OCI-LY7 (cell line): ENCODE measurements around the gene COL25A1. TPM values are rescaled to one million over a fixed set of nuclear protein-coding genes. Genes with fewer than 3 reads are reported as not detected.

Experiments
- BruUV-seq: library from RNA; stranded (reverse); fragments of 400-500 nt; replicated peaks from 2 replicates; lab custom pipeline; 2021; lab: Mats Ljungman, UMichigan
- CTCF ChIA-PET: fragments of 300-600 bp; sonication (Branson Sonifier 250); formaldehyde crosslinking; loops from one replicate; lab custom pipeline; 2022; ENCODE audit warnings: antibody characterized with exemption; ENCODE audit not compliant: unreplicated experiment; lab: Charles Lee
- POLR2A ChIA-PET: fragments of 300-600 bp; sonication (Branson Sonifier 250); formaldehyde crosslinking; loops from one replicate; lab custom pipeline; 2022; ENCODE audit warnings: antibody characterized with exemption; lab: Charles Lee
- DNase-seq: peaks from one replicate; pipeline ENCODE4 v3.0.0-alpha.2; 2015; ENCODE audit warnings: low spot score
- H2AFZ ChIP-seq: fragments of 200-600 bp; sonication (generic), shearing (Covaris generic); 2 replicates; pipeline ENCODE4 v1.6.1; 2014; ENCODE audit warnings: mild to moderate bottlenecking, antibody characterized with exemption, low read length, moderate library complexity
- H3K27ac ChIP-seq: fragments of 200-600 bp; sonication (generic); 2 replicates; pipeline ENCODE4 v1.5.1; 2014; ENCODE audit warnings: mixed run types, low read depth, mild to moderate bottlenecking, moderate library complexity, low read length, inconsistent platforms; ENCODE audit not compliant: poor library complexity, severe bottlenecking
- H3K36me3 ChIP-seq: fragments of 200-600 bp; sonication (generic); 2 replicates; pipeline ENCODE4 v1.6.1; 2014; ENCODE audit warnings: mild to moderate bottlenecking, antibody characterized with exemption, low read length, moderate library complexity, mixed read lengths; ENCODE audit not compliant: insufficient read depth
- H3K4me1 ChIP-seq: fragments of 200-600 bp; sonication (generic); 2 replicates; pipeline ENCODE4 v1.5.1; 2014; ENCODE audit warnings: mild to moderate bottlenecking, low read length; ENCODE audit not compliant: insufficient read depth, poor library complexity, severe bottlenecking
- H3K4me2 ChIP-seq: fragments of 200-600 bp; sonication (generic); 2 replicates; pipeline ENCODE4 v1.6.1; 2014; ENCODE audit warnings: mild to moderate bottlenecking, low read length
- H3K4me3 ChIP-seq: fragments of 200-600 bp; sonication (generic); 2 replicates; pipeline ENCODE4 v1.5.1; 2014; ENCODE audit warnings: mild to moderate bottlenecking, low read depth, low read length; ENCODE audit not compliant: poor library complexity, severe bottlenecking
- H3K79me2 ChIP-seq: fragments of 200-600 bp; sonication (generic); 2 replicates; pipeline ENCODE4 v1.6.1; 2016; ENCODE audit warnings: low read depth, mild to moderate bottlenecking, low read length, moderate library complexity, mixed read lengths; ENCODE audit not compliant: insufficient read depth
- H3K9me2 ChIP-seq: fragments of 200-600 bp; sonication (generic); 2 replicates; pipeline ENCODE4 v1.6.1; 2016; ENCODE audit warnings: mild to moderate bottlenecking, low read length, mixed read lengths; ENCODE audit not compliant: insufficient read depth
- H3K9me3 ChIP-seq: fragments of 200-600 bp; sonication (generic); 2 replicates; pipeline ENCODE4 v1.6.1; 2014; ENCODE audit warnings: mild to moderate bottlenecking, mixed run types, low read length, mixed read lengths
- H4K20me1 ChIP-seq: fragments of 200-600 bp; sonication (generic); 2 replicates; pipeline ENCODE4 v1.6.1; 2014; ENCODE audit warnings: mild to moderate bottlenecking, antibody characterized with exemption, low read length, moderate library complexity, mixed read lengths; ENCODE audit not compliant: insufficient read depth
- CTCF ChIP-seq: fragments of 200-600 bp; sonication (generic); conservative IDR thresholded peaks from 2 replicates; pipeline ENCODE4 v1.5.1; 2014; ENCODE audit warnings: mild to moderate bottlenecking, antibody characterized with exemption, low read length, moderate library complexity, mixed read lengths
- EZH2phosphoT487 ChIP-seq: fragments of 200-600 bp; sonication (generic); IDR thresholded peaks from 2 replicates; pipeline ENCODE4 v1.6.1; 2018; ENCODE audit warnings: low read depth, borderline replicate concordance, mild to moderate bottlenecking, mixed run types, antibody characterized with exemption, low read length, moderate library complexity, mixed read lengths
- intact Hi-C: fragments of 100-400 bp; cut with micrococcal nuclease; formaldehyde crosslinking; loops from one replicate; pipeline ENCODE4 v1.10.0; 2022; ENCODE audit not compliant: unreplicated experiment
- total RNA-seq, 2 experiments: library from RNA; depleted of rRNA in 1 of 2; stranded (reverse); fragments of >200 nt in 1 of 2; shearing (Covaris generic) in 1 of 2; gene quantifications; 2 replicates each; pipeline ENCODE4 v1.2.3, GENCODE V29; 2014 to 2022

COL25A1 gene
- total RNA-seq, 2 experiments from 2014 or later = not detected

- no TSS peak for BruUV-seq
- Histone ChIP-seq H3K36me3 (no peaks in the 10 kb centered on the region), H3K79me2 (no peaks in the 10 kb centered on the region), H2AFZ (no peak overlapping the region), H3K4me3 (no peak overlapping the region), H4K20me1 (no peaks in the 10 kb centered on the region), H3K4me1 (no peaks in the 10 kb centered on the region), H3K9me3 (no peaks in the 10 kb centered on the region), H3K27ac (no peak overlapping the region), H3K4me2 (no peak overlapping the region), H3K9me2 (no peaks in the 10 kb centered on the region)
- no peak for DNase-seq
- ChIA-PET POLR2A (interaction anchor here (0.7 kb wide), 1 partner anchor 205 kb away, joined by 3 read pairs; no protein-coding TSS in a partner anchor), CTCF (no interaction called here)
- intact Hi-C loops = no loop called here
- TF ChIP-seq EZH2phosphoT487 (no peak), CTCF (no peak)
Measured at GRCh38 chr4:109174224-109174953, 128.1 kb downstream of the COL25A1 start.

- DNase-seq = no peak
- no TSS peak for BruUV-seq
- POLR2A ChIA-PET = no interaction called here
- H3K9me3 ChIP-seq = no peaks in the 10 kb centered on the region
- CTCF ChIA-PET = no interaction called here
- H2AFZ ChIP-seq = no peak overlapping the region
- H3K4me2 ChIP-seq = no peak overlapping the region
- no peaks in the 10 kb centered on the region for H3K4me1 ChIP-seq
- no peaks in the 10 kb centered on the region for H3K79me2 ChIP-seq
- TF ChIP-seq CTCF (no peak), EZH2phosphoT487 (no peak)
- H3K4me3 ChIP-seq = no peak overlapping the region
- no peaks in the 10 kb centered on the region for H3K36me3 ChIP-seq
- H4K20me1 ChIP-seq = no peaks in the 10 kb centered on the region
- intact Hi-C loops = no loop called here
- no peak overlapping the region for H3K27ac ChIP-seq
- H3K9me2 ChIP-seq = no peaks in the 10 kb centered on the region
Measured at GRCh38 chr4:109172301-109172700, 130.2 kb downstream of the COL25A1 start.

GRCh38 chr4:109171070-109171469, 131.4 kb downstream of the COL25A1 start:
- H3K9me2 ChIP-seq = no peaks in the 10 kb centered on the region
- TF ChIP-seq CTCF (no peak), EZH2phosphoT487 (no peak)
- DNase-seq = no peak
- POLR2A ChIA-PET = interaction anchor here (0.7 to 1.1 kb wide), 2 partner anchors 16 to 84 kb away, joined by 3 to 5 read pairs; no protein-coding TSS in a partner anchor
- H3K4me2 ChIP-seq = no peak overlapping the region
- intact Hi-C loops = no loop called here
- H3K79me2 ChIP-seq = no peaks in the 10 kb centered on the region
- no peaks in the 10 kb centered on the region for H3K9me3 ChIP-seq
- H3K27ac ChIP-seq = no peak overlapping the region
- no peaks in the 10 kb centered on the region for H3K4me1 ChIP-seq
- BruUV-seq = no TSS peak
- H3K4me3 ChIP-seq = no peak overlapping the region
- CTCF ChIA-PET = no interaction called here
- no peak overlapping the region for H2AFZ ChIP-seq
- no peaks in the 10 kb centered on the region for H4K20me1 ChIP-seq
- no peaks in the 10 kb centered on the region for H3K36me3 ChIP-seq
